ENCODE measurements around the gene USPL1. TPM values are rescaled to one million over a fixed set of nuclear protein-coding genes. Genes with fewer than 3 reads are reported as not detected.

The USPL1 gene
- polyA plus RNA-seq, 2 of the 4 experiments (the other 2 are of a cell fraction): 7.6 to 22.7 TPM

DNA sequence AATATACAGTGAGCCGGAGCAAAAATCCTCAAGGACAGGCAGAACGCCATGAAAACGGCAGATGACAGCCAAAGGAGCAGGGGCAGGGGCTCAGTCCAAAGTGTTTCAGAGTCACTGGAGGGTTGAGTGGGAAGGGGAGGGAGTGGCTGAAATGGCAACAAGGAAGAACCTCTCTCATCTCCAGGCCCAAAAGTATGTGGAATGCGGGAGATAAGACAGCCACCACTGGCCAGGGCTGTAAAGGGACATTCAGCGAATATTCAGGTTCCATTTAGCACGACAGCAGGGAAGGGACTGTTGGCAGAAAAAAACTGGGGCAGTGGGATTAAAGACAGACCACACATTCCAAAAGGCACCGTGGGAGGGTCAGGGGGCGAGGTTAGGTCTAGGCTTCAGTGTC lies 48.4 kb downstream of the USPL1 start (continued):
- TF ChIP-seq ATOH8 (CRISPR knock-in tag; IDR thresholded peaks at IDR 0.05; ENCODE audit: low read depth) (no peak), MAZ (IDR thresholded peaks at IDR 0.05; ENCODE audit: borderline replicate concordance, low read depth, low read length) (no peak)

DNA sequence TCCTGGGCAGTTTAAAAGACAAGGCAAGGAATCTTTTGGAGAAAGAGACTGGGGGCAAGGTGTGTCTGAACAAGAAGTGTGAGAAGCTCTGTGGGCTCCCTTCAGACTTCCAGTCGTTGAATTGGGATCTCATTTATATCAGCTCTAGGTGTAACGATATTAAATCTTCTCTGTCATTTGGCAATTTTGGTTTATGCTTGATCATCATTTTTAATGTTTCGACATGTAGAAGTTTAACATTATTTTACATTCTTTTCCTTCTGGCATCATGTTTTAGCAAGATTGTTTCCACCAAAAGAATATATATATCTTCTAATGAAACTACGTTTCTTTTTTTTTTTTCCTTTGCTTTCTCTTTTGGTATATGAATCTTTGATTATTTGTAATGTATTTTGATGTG lies 49.3 kb downstream of the USPL1 start:
- FAIRE-seq: no peak
- H3K4me2 ChIP-seq: no peak overlapping the region
- DNase-seq (ENCODE audit: low read depth in 1 of 2, low spot score in 1 of 2): no peak
- TF ChIP-seq ZFP36 (IDR thresholded peaks at IDR 0.05; ENCODE audit: borderline replicate concordance, partially characterized antibody) (no peak), MAFK (IDR thresholded peaks at IDR 0.05; ENCODE audit: partially characterized antibody) (peak; percentile 86)
- ChIA-PET POLR2A (no interaction called here), CTCF (interaction anchor here (1.5 kb wide), 1 partner anchor 199 kb away, joined by 3 read pairs; no protein-coding TSS in a partner anchor)
- H3K4me1 ChIP-seq: no peaks in the 10 kb centered on the region
- no peak overlapping the region for H3K4me3 ChIP-seq
- no peaks in the 10 kb centered on the region for H3K9me3 ChIP-seq
- no peak overlapping the region for H3K27ac ChIP-seq
- no peak for ATAC-seq
- 85% methylated on average over 4 of the region's 4 CpGs for WGBS (ENCODE audit: missing lambda C conversion rate)

- H3K4me2 ChIP-seq: no peak overlapping the region
- POLR2A ChIA-PET: no interaction called here
- no peaks in the 10 kb centered on the region for H3K9me3 ChIP-seq
These were observed 50.6 kb downstream of the USPL1 start for GRCh38 chr13:30668312-30668711.

DNA sequence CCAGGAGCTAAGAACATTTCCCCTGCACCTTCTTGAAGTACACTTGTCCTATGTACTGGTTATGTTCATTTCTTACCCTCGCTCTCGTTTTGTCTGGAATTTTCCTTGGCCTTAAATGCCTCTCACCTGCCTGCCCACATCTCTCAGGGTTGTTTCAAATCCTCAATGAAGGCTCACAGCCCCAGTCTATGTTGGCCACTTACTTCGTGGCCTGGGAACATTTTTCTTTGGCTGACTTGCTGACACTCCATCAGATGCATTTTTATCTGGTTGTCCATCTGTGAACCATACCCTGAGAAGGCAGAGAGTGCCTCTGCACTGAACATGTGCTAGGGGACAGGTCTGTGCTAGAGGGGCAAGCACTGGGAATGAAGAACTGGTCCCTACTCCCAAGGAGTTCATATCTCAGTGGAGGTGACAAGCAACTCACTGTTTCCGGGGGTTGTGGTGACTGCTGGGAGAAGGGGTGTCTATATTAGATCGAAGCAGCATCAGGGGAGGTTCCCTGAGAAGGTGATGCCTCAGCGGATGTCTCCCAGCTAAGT lies 53.6 kb downstream of the USPL1 start:
- DNase-seq (ENCODE audit: low read depth in 1 of 2, low spot score in 1 of 2) (no peak), FAIRE-seq (no peak), ATAC-seq (no peak)
- Histone ChIP-seq H3K27ac (no peak overlapping the region), H3K4me2 (no peak overlapping the region), H3K4me1 (peaks cover 7% of the 10 kb centered on the region; the same call in 1 of the 3 replicates), H3K4me3 (no peak overlapping the region), H3K9me3 (no peaks in the 10 kb centered on the region)
- TF ChIP-seq ATOH8 (CRISPR knock-in tag; IDR thresholded peaks at IDR 0.05; ENCODE audit: low read depth): no peak
- TF ChIP-seq FOSL2 (IDR thresholded peaks at IDR 0.05): no peak
- TF ChIP-seq FOSL2 (CRISPR knock-in tag; IDR thresholded peaks at IDR 0.05): no peak
- no peak for TF ChIP-seq JUN (IDR thresholded peaks at IDR 0.05)
- TF ChIP-seq CEBPB (IDR thresholded peaks at IDR 0.05): no peak
- no peak for TF ChIP-seq CBX2 (IDR thresholded peaks at IDR 0.05; ENCODE audit: borderline replicate concordance, low read depth)
- TF ChIP-seq EP300 (IDR thresholded peaks at IDR 0.05): no peak
- 85% methylated on average over 6 of the region's 6 CpGs for WGBS (ENCODE audit: missing lambda C conversion rate)
- CTCF ChIA-PET: interaction anchor here (1.7 kb wide), 1 partner anchor 121 kb away, joined by 3 read pairs; no protein-coding TSS in a partner anchor
- POLR2A ChIA-PET: no interaction called here

More at GRCh38 chr13:30668312-30668711, 50.6 kb downstream of the USPL1 start:
- H3K4me1 ChIP-seq: peaks cover 4% of the 10 kb centered on the region; the same call in 1 of the 3 replicates
- DNase-seq (ENCODE audit: low read depth in 1 of 2, low spot score in 1 of 2): no peak
- FAIRE-seq: no peak
- no peak overlapping the region for H3K4me3 ChIP-seq
- CTCF ChIA-PET: interaction anchor here (0.7 to 1.9 kb wide), 2 partner anchors 10 to 37 kb away, joined by 4 to 7 read pairs; no protein-coding TSS in a partner anchor
- WGBS (ENCODE audit: missing lambda C conversion rate): 85% methylated on average over 4 of the region's 4 CpGs
- no peak overlapping the region for H3K27ac ChIP-seq
- TF ChIP-seq FOSL2 (IDR thresholded peaks at IDR 0.05) (no peak), FOSL2 (CRISPR knock-in tag; IDR thresholded peaks at IDR 0.05) (no peak), REST (IDR thresholded peaks at IDR 0.05) (no peak), NFE2L2 (conservative IDR thresholded peaks at IDR 0.05; ENCODE audit: low read length) (no peak)
- TF ChIP-seq, protein P1, sequence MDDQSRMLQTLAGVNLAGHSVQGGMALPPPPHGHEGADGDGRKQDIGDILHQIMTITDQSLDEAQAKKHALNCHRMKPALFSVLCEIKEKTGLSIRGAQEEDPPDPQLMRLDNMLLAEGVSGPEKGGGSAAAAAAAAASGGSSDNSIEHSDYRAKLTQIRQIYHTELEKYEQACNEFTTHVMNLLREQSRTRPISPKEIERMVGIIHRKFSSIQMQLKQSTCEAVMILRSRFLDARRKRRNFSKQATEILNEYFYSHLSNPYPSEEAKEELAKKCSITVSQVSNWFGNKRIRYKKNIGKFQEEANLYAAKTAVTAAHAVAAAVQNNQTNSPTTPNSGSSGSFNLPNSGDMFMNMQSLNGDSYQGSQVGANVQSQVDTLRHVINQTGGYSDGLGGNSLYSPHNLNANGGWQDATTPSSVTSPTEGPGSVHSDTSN (IDR thresholded peaks at IDR 0.05): no peak
- no peak for ATAC-seq

Data from A549 (cell line).